Measurements from ENCODE around the gene AGTPBP1. TPM values are rescaled to one million over a fixed set of nuclear protein-coding genes. Genes with fewer than 3 reads are reported as not detected.
"Not testable (repeated sequence)": the region's sequence is repeated elsewhere in the genome, so short reads cannot be mapped to it uniquely, and the experiment has no call there.

AGTPBP1 gene
- total RNA-seq, 1 donor from 2014 or later, result 21.0 TPM

- H3K4me3 ChIP-seq (ENCODE audit: low read depth, low read length), result no peak overlapping the region
- no peak for TF ChIP-seq CTCF (conservative IDR thresholded peaks at IDR 0.05; ENCODE audit: low read depth, low read length)
- no peak for DNase-seq (ENCODE audit: low read depth)
Observed at GRCh38 chr9:85575868-85576267, 165.9 kb downstream of the AGTPBP1 start.

- H3K4me3 ChIP-seq (ENCODE audit: low read depth, low read length); DNase-seq (ENCODE audit: low read depth): not testable (repeated sequence)
Observed at GRCh38 chr9:85573546-85573945, 168.2 kb downstream of the AGTPBP1 start.

GRCh38 chr9:85572917-85573316, 168.8 kb downstream of the AGTPBP1 start:
- DNase-seq (ENCODE audit: low read depth); H3K4me3 ChIP-seq (ENCODE audit: low read depth, low read length): not testable (repeated sequence)

GRCh38 chr9:85569988-85570387, 171.8 kb downstream of the AGTPBP1 start:
- H3K4me3 ChIP-seq (ENCODE audit: low read depth, low read length), result no peak overlapping the region
- DNase-seq (ENCODE audit: low read depth), result no peak
- TF ChIP-seq CTCF (conservative IDR thresholded peaks at IDR 0.05; ENCODE audit: low read depth, low read length), result no peak

GRCh38 chr9:85559526-85559925, 182.2 kb downstream of the AGTPBP1 start:
- no peak for DNase-seq (ENCODE audit: low read depth)
- no peak for TF ChIP-seq CTCF (conservative IDR thresholded peaks at IDR 0.05; ENCODE audit: low read depth, low read length)

GRCh38 chr9:85554349-85554748, 187.4 kb downstream of the AGTPBP1 start:
- DNase-seq (ENCODE audit: low read depth), result no peak
- TF ChIP-seq CTCF (conservative IDR thresholded peaks at IDR 0.05; ENCODE audit: low read depth, low read length), result no peak
- H3K4me3 ChIP-seq (ENCODE audit: low read depth, low read length), result no peak overlapping the region

More at GRCh38 chr9:85559526-85559925, 182.2 kb downstream of the AGTPBP1 start:
- H3K4me3 ChIP-seq (ENCODE audit: low read depth, low read length), result no peak overlapping the region

GRCh38 chr9:85553475-85553874, 188.3 kb downstream of the AGTPBP1 start:
- TF ChIP-seq CTCF (conservative IDR thresholded peaks at IDR 0.05; ENCODE audit: low read depth, low read length), result no peak
- H3K4me3 ChIP-seq (ENCODE audit: low read depth, low read length), result no peak overlapping the region
- DNase-seq (ENCODE audit: low read depth), result no peak

- TF ChIP-seq CTCF (conservative IDR thresholded peaks at IDR 0.05; ENCODE audit: low read depth, low read length), result no peak
- no peak for DNase-seq (ENCODE audit: low read depth)
- no peak overlapping the region for H3K4me3 ChIP-seq (ENCODE audit: low read depth, low read length)
Observed at GRCh38 chr9:85547599-85547998, 194.2 kb downstream of the AGTPBP1 start.

All from epithelial cell of proximal tubule (primary cell).